Breast epithelium (tissue), 3 donors: ENCODE results near the gene PLPPR2.

ENCODE experiments used
- POLR2A ChIP-seq: fragments of 450-650 bp; IDR thresholded peaks from one replicate; pipeline ENCODE4 v1.6.1; 2016; ENCODE audit warnings: antibody characterized with exemption, mild to moderate bottlenecking, moderate library complexity
- POLR2AphosphoS5 ChIP-seq, 3 donors: sonication (generic); formaldehyde crosslinking; IDR thresholded peaks; one replicate each; pipeline ENCODE4 v1.6.1; 2017; ENCODE audit warnings: antibody characterized with exemption in 3 of 3
- TF ChIP-seq, protein P1 (sequence below), 3 donors: fragments of 450-650 bp; IDR thresholded peaks; one replicate each; pipeline ENCODE4 v1.5.1; 2016 to 2017; ENCODE audit warnings: antibody characterized with exemption in 3 of 3, mild to moderate bottlenecking in 3 of 3, moderate library complexity in 3 of 3

DNA sequence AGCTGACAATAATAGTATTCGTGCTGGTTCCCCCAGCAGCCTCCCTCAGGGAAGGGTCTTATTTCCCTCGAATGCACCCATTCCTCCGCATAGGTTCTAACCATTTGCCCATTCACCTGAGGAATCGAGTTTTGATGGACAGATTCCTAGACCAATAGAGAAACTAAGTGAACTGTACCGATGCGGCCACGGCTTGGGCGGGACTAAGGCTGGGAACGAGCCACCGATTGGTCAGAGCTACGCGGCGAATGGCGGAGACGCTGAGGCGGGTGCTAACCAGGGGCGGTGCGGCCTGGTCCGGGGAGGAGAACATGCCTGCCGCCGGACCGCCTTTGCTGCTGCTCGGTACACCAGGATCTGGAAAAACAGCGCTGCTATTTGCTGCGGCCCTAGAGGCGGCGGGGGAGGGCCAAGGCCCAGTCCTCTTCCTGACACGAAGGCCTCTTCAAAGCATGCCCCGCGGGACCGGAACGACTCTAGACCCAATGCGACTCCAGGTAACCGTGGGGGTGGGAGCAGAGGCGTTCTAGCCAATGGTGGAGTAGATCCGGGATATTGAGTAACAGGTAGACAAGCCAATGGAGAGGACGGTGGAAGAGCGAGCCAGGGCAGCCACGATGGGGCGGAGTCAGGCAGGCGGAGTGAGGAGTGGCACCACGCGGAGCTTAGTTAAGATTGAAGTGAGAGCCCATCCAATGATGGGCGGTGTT, 19.4 kb downstream of the PLPPR2 start, which contains the start of gene SWSAP1:
- TF ChIP-seq POLR2A (peak; percentile 36), POLR2AphosphoS5 (IDR thresholded peaks at IDR 0.05) (peak in 2 of 3 donors; percentile 87 to 90)
- TF ChIP-seq, protein P1, sequence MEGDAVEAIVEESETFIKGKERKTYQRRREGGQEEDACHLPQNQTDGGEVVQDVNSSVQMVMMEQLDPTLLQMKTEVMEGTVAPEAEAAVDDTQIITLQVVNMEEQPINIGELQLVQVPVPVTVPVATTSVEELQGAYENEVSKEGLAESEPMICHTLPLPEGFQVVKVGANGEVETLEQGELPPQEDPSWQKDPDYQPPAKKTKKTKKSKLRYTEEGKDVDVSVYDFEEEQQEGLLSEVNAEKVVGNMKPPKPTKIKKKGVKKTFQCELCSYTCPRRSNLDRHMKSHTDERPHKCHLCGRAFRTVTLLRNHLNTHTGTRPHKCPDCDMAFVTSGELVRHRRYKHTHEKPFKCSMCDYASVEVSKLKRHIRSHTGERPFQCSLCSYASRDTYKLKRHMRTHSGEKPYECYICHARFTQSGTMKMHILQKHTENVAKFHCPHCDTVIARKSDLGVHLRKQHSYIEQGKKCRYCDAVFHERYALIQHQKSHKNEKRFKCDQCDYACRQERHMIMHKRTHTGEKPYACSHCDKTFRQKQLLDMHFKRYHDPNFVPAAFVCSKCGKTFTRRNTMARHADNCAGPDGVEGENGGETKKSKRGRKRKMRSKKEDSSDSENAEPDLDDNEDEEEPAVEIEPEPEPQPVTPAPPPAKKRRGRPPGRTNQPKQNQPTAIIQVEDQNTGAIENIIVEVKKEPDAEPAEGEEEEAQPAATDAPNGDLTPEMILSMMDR (IDR thresholded peaks at IDR 0.05) = no peak
